Measurements from ENCODE around the gene ENTPD8.
"Not testable (repeated sequence)": the region's sequence is repeated elsewhere in the genome, so short reads cannot be mapped to it uniquely, and the experiment has no call there.

ENTPD8 gene

GRCh38 chr9:137411645-137412380 is 29.3 kb downstream of the ENTPD8 start:
- DNase-seq, result peak in 1 of 56 donors; percentile 30

DNA sequence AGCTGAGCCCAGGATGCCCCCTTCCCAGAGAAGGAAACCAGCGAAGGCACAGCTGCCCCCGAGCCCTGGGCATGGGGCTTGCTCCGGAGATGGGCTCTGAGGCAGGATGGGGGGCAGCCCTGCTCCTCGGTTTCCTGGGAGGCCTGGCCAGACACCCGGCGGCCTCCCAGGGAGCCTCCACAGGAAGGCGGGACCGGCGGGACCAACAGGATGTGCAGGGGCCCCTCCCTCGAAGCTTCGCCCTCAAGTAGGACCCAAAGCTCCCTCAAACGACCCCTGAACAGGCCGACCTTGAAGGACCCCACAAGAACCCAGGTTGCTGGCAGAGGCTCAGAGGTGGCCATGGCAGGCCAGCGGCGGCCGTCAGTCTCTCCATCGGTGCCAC is 29.9 kb downstream of the ENTPD8 start:
- DNase-seq, result no peak

GRCh38 chr9:137410891-137411249 is 30.3 kb downstream of the ENTPD8 start:
- no peak for DNase-seq

- DNase-seq, result not testable (repeated sequence)
Measured at GRCh38 chr9:137410236-137410890, 30.8 kb downstream of the ENTPD8 start.

- DNase-seq, result no peak
Measured at GRCh38 chr9:137409515-137409914, 31.6 kb downstream of the ENTPD8 start.

DNA sequence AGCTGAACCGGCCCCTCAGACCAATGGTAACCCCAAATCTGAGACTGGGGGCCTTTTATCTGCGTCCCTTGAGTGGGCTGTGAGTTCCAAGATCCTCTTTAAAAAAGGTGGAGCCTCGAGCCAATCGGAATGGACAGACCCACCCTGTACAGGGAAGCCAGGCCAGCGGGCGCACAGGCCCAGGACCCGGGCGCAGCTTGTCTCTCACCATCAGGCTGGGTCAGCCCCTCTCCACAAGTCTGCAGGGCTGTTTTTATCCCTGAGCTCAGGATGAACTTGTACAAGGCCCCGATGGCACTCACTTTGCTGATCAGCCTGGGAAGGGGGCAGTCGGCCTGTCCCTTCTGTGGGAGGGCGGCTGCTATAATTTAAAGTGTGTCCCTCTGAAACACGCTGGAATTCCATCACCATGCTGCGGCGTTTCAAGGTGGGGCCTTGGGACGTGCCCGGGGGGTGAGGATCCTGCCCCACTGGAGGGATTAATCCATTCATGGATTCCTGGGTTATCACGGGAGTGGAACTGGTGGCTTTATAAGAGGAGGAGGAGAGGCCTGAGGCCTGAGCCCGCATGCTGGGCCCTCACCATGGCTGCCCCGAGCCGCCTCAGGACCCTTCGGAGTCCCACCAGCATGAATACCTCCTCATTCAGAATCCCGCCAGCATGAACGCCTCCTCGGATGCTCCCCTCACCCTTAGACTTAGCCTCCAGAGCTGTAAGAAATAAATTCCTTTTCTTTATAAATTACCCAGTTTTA is 32.3 kb downstream of the ENTPD8 start:
- DNase-seq, result no peak

DNA sequence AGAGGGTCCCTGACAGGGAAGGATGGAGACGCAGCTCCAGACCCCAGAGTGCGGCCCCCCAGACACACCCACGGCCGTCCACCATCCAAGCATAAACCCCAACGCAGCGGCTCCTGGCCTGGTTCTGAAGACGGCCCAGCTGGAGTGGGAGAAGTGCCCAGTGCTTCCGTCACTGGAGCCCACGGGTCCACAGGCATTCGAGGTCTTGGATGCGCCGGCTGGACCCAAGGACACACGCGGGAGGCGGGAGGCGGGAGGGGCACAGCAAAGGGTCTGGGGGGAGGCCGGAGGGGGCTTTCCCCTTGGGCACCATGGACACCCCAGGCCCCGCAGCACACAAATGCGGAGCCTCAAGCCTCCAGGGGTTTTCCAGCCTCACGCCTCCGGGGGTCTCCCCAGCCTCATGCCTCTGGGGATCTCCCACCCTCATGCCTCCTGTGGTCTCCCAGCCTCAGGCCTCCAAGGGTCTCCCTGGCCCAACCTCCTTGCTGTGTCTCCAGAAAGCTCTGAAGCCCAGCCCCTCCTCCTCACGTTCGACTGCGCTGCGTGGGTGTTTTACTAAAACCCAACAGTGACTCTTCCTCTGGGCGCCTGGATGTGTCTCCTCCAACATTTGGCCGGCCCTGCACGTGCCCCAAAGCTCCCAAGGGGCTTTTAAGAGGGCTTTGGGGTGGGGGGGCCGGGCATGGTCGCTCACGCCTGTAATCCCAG is 33.4 kb downstream of the ENTPD8 start:
- peak in 14 of 56 donors; percentile 11 to 52 (median 22) for DNase-seq

- peak in 39 of 56 donors; percentile 6 to 77 (median 33) for DNase-seq
Measured at GRCh38 chr9:137406876-137407589, 34.1 kb downstream of the ENTPD8 start.

- peak in 1 of 56 donors; percentile 66 for DNase-seq
Measured at GRCh38 chr9:137406085-137406760, 34.9 kb downstream of the ENTPD8 start.

DNA sequence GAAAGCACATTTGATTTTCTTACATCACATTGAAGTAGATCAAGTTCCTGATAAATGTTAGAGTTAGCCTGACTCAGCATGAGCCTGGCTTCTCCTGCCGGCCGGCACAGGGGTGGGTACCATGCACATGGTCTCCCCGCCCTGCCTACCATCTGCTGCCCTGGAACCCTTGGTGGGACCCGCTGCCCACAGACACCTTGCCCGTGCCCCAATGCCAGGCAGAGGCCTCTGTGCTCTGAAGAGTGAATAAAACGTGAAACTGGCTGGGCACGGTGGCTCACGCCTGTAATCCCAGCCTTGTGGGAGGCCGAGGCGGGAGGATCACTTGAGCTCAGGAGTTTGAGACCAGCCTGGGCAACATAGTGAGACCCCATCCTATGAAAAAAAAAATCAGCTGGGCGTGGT is 35.5 kb downstream of the ENTPD8 start:
- DNase-seq, result no peak

DNA sequence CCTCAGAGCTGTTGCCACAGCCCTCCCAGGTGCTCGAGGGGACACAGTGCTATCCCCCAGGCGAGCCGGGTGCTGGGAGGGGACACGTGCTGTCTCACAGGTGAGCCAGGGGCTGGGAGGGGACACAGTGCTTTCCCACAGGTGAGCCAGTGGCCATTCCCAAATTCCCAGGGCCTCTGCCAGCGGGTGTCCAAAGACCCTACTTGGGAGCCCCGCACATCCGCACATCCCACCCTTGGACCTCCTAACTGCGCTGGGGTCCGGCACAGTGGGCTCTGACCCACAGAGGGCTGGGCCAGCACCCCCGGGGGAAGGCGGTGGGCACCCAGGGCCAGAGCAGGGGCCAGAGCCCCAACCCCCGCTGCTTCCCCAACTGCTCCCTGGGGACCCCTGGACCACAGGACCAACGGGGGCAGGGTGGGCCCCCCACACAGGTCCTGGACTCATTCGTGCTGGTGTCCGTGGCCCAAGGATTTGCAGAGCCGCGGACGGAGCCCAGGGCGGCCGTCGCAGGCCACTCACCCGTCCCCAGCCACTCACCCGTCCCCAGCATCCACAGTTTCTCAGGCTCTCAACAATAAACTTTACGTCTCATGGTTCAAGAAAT is 36.1 kb downstream of the ENTPD8 start:
- DNase-seq, result no peak

DNA sequence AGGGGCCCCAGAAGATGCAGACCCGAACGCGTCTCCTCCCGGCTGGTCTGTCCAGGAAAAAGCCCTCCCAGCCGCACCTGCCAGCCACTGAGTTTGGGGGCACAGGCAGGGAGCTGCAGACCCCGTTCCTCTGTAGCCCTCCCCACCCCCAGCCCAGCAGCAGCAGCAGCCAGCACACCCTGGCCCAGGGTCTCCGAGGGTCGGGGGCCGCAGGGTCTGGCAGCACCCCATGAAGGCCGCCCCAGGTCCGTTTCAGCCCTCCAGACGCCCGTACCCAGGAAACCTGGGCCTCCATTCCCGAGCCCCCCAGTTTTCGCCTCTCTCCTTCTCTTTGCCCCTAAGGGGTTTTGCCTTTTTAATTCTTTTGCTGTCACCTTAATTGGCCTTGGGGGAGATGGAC is 37.9 kb downstream of the ENTPD8 start:
- no peak for DNase-seq

- no peak for DNase-seq
Measured at GRCh38 chr9:137402746-137403145, 38.4 kb downstream of the ENTPD8 start.

DNA sequence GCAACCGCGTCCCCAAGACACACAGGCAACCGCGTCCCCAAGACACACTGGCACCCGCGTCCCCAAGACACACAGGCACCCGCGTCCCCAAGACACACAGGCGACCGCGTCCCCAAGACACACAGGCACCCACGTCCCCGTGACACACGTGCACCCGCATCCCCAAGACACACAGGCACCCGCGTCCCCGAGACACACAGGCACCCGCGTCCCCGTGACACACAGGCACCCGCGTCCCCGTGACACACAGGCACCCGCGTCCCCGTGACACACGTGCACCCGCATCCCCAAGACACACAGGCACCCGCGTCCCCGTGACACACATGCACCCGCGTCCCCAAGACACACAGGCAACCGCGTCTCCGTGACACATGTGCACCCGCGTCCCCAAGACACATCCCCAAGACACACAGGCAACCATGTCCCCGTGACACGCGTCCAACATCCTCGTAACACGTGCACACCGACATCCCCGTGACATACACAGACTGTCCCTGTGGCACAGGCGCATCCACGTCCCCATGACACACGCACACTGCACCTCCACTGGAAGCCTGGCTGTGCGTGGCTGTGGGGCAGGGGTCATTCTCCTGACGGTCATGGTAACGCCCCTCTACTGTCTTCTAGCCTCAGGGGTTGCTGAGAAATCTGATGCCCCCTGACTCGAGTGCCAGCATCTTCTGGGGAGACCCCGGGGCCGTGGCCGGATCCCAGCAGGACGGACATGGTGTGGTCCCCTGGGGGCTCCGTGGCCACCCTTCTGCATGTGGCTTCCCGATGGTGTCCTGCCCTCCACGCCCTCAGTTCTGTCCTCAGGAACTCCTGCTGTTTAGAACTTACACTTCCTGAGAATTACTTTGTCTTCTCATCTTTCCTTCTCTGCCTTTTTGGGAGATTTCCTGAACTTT is 42.3 kb downstream of the ENTPD8 start:
- no peak for DNase-seq

GRCh38 chr9:137397675-137398423 is 43.3 kb downstream of the ENTPD8 start:
- DNase-seq, result no peak

DNA sequence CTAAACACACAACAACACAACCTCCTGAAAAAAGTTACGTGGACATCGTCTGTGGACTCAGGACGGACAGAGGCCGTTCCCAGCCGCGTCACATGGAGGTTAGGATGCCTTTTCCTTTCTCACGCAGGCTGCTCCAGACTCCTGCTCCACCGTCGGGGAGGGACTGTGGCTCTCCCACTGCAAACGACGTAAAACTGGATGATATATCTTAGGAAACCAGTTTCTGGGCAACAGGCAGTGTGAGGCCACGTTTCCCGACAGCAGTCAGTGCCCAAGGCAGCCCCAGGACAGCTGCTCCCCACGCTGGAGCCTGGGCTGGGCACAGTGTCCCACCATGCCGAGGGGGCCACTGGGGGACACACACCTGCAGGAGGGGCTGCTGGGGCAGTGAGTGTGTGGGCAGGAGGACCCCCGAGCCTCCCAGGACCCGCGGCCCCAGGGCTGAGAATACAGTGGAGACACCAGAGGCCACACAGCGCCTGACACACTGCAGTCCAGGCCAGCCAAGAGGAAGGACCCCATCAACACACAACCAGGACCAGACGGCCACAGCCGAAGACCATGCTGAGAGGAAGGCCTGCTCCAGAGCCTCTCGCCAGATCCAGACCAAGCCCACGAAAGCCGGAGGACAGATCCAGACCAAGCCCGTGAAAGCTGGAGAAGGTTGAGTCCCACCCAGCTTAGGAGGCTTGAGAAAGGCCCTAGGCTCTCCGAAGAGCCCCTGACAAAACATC is 44.4 kb downstream of the ENTPD8 start:
- DNase-seq, result no peak

DNA sequence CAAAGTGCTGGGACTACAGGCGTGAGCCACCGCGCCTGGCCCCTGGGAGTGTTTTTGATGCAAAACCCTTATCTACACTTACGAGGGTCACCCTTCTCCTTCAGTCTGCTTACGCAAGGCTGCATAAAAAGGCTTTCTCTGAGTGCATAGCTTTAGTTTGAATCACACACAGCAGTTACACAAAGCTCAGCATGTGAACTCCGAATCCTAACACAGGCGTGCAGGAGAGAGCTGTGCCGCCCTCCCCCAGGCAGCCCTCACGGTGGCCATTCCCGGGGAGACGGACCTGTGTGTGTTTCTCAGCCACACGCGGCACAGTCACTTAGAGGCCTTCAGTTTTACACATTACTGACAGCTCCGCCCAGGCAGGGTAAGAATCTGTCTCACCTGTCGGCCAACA is 44.9 kb downstream of the ENTPD8 start:
- no peak for DNase-seq

DNA sequence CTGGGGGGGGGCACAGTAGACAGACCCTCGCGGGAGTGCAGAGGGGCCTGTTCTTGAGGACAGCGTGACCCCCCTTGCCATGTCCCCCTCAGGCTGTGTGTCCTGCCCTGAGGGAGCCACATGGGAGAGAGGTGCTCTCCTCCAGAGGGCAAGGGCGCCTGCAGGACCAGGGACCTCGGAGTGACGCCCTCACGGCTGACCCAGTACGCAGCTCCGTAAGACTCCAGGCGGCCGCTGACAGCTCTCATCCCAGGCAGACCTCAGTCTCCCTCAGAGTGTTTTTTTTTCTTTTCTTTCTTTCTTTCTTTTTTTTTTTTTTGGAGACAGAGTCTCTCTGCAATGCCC is 45.5 kb downstream of the ENTPD8 start:
- DNase-seq, result no peak
